ENCODE results near the gene HKDC1. TPM values are rescaled to one million over a fixed set of nuclear protein-coding genes. Genes with fewer than 3 reads are reported as not detected.

Gene HKDC1
- total RNA-seq, 4 donors from 2014 or later, result 0.13 to 0.15 TPM; not detected in 2

- DNase-seq (ENCODE audit: low spot score in 2 of 2), result no peak
- no peaks in the 10 kb centered on the region for H3K4me1 ChIP-seq
- no peak overlapping the region for H3K4me3 ChIP-seq
- H3K9me3 ChIP-seq, result no peaks in the 10 kb centered on the region
- no peaks in the 10 kb centered on the region for H3K27me3 ChIP-seq
- H3K36me3 ChIP-seq, result peaks cover 88% of the 10 kb centered on the region
- H3K27ac ChIP-seq, result no peak overlapping the region
- 90% methylated on average over 2 of the region's 2 CpGs for WGBS
- TF ChIP-seq POLR2AphosphoS5 (IDR thresholded peaks at IDR 0.05), result no peak
Measured at GRCh38 chr10:69201045-69201444, 19.1 kb upstream of the HKDC1 start.

DNA sequence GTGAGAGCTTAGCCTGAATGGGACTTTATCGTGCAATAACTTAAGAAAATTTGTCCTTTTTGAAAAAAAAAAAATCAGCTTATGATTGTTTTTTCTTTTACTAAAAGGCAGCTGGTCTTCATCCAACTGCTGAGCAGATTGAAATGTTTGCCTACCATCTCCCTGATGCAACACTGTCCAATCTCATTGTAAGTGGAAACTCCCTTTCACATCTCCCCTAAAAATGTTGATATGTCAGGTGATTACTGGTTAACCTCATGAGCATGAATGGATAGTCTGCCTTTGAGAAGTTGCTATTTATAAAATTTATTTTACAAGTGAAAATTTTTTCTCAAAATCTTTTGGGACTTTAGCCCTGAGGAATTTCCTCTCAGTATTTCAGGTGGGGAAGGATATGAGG is 17.8 kb upstream of the HKDC1 start:
- H3K36me3 ChIP-seq, result peaks cover 88% of the 10 kb centered on the region
- no peaks in the 10 kb centered on the region for H3K4me1 ChIP-seq
- DNase-seq (ENCODE audit: low spot score in 2 of 2), result no peak
- no peak overlapping the region for H3K4me3 ChIP-seq
- TF ChIP-seq POLR2AphosphoS5 (IDR thresholded peaks at IDR 0.05), result no peak
- TF ChIP-seq POLR2A (IDR thresholded peaks at IDR 0.05), result no peak
- TF ChIP-seq, protein P1, sequence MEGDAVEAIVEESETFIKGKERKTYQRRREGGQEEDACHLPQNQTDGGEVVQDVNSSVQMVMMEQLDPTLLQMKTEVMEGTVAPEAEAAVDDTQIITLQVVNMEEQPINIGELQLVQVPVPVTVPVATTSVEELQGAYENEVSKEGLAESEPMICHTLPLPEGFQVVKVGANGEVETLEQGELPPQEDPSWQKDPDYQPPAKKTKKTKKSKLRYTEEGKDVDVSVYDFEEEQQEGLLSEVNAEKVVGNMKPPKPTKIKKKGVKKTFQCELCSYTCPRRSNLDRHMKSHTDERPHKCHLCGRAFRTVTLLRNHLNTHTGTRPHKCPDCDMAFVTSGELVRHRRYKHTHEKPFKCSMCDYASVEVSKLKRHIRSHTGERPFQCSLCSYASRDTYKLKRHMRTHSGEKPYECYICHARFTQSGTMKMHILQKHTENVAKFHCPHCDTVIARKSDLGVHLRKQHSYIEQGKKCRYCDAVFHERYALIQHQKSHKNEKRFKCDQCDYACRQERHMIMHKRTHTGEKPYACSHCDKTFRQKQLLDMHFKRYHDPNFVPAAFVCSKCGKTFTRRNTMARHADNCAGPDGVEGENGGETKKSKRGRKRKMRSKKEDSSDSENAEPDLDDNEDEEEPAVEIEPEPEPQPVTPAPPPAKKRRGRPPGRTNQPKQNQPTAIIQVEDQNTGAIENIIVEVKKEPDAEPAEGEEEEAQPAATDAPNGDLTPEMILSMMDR (IDR thresholded peaks at IDR 0.05), result no peak
- no peak for TF ChIP-seq EP300 (IDR thresholded peaks at IDR 0.05)
- H3K27me3 ChIP-seq, result no peaks in the 10 kb centered on the region
- 84% methylated on average over 1 of the region's 1 CpG for WGBS
- no peaks in the 10 kb centered on the region for H3K9me3 ChIP-seq
- H3K27ac ChIP-seq, result no peak overlapping the region

DNA sequence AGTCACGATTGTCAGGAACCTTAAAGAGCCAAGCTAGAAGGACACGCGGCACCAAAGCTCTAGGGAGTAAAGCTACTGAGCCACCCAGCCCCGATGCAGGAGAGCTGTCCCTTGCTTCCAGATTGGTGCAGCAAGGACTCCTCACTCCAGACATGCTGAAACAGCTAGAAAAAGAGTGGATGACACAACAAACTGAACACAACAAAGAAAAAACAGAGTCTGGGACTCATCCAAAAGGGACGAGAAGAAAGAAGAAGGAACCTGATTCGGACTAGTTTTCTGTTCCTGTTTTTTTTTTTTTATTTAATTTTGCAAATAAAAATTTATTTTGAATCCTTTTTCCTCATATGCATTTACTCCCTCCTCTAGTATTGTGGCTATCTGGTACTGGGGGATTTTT is 11.4 kb upstream of the HKDC1 start:
- Histone ChIP-seq H3K27ac (no peak overlapping the region), H3K36me3 (peaks cover 55% of the 10 kb centered on the region), H3K4me1 (no peaks in the 10 kb centered on the region), H3K9me3 (no peaks in the 10 kb centered on the region), H3K4me3 (no peak overlapping the region), H3K27me3 (no peaks in the 10 kb centered on the region)
- 86% methylated on average over 6 of the region's 6 CpGs for WGBS
- TF ChIP-seq, protein P1 (IDR thresholded peaks at IDR 0.05), result no peak
- TF ChIP-seq EP300 (IDR thresholded peaks at IDR 0.05) (no peak), POLR2A (IDR thresholded peaks at IDR 0.05) (no peak)
- DNase-seq (ENCODE audit: low spot score in 2 of 2), result no peak

GRCh38 chr10:69209787-69210484 is 10.2 kb upstream of the HKDC1 start:
- H3K36me3 ChIP-seq, result peaks cover 43% of the 10 kb centered on the region
- H3K4me1 ChIP-seq, result no peaks in the 10 kb centered on the region
- no peak overlapping the region for H3K4me3 ChIP-seq
- TF ChIP-seq, protein P1 (IDR thresholded peaks at IDR 0.05), result no peak
- no peak overlapping the region for H3K27ac ChIP-seq
- H3K27me3 ChIP-seq, result no peaks in the 10 kb centered on the region
- no peak for DNase-seq (ENCODE audit: low spot score in 2 of 2)
- WGBS, result 80% methylated on average over 3 of the region's 3 CpGs
- H3K9me3 ChIP-seq, result no peaks in the 10 kb centered on the region

- TF ChIP-seq POLR2AphosphoS5 (IDR thresholded peaks at IDR 0.05), result no peak
- TF ChIP-seq EP300 (IDR thresholded peaks at IDR 0.05), result no peak
- TF ChIP-seq, protein P1 (IDR thresholded peaks at IDR 0.05), result no peak
- TF ChIP-seq POLR2A (IDR thresholded peaks at IDR 0.05), result no peak
- Histone ChIP-seq H3K36me3 (peaks cover 31% of the 10 kb centered on the region), H3K4me3 (no peak overlapping the region), H3K9me3 (no peaks in the 10 kb centered on the region), H3K27me3 (no peaks in the 10 kb centered on the region), H3K4me1 (no peaks in the 10 kb centered on the region), H3K27ac (no peak overlapping the region)
- DNase-seq (ENCODE audit: low spot score in 2 of 2), result no peak
- WGBS, result 50% methylated on average over 2 of the region's 2 CpGs
Measured at GRCh38 chr10:69211104-69211503, 9.0 kb upstream of the HKDC1 start.

GRCh38 chr10:69211524-69211923 is 8.6 kb upstream of the HKDC1 start:
- Histone ChIP-seq H3K4me3 (no peak overlapping the region), H3K27ac (no peak overlapping the region), H3K4me1 (no peaks in the 10 kb centered on the region), H3K36me3 (peaks cover 27% of the 10 kb centered on the region), H3K27me3 (no peaks in the 10 kb centered on the region), H3K9me3 (no peaks in the 10 kb centered on the region)
- WGBS, result 91% methylated on average over 3 of the region's 3 CpGs
- TF ChIP-seq, protein P1 (IDR thresholded peaks at IDR 0.05), result no peak
- TF ChIP-seq POLR2AphosphoS5 (IDR thresholded peaks at IDR 0.05), result no peak
- no peak for DNase-seq (ENCODE audit: low spot score in 2 of 2)

Measured in suprapubic skin (tissue), 4 donors.